ENCODE results near the gene ATP8B1. TPM values are rescaled to one million over a fixed set of nuclear protein-coding genes. Genes with fewer than 3 reads are reported as not detected.

The ATP8B1 gene
- total RNA-seq, 2 donors from 2014 or later: 6.0 to 13.0 TPM

DNA sequence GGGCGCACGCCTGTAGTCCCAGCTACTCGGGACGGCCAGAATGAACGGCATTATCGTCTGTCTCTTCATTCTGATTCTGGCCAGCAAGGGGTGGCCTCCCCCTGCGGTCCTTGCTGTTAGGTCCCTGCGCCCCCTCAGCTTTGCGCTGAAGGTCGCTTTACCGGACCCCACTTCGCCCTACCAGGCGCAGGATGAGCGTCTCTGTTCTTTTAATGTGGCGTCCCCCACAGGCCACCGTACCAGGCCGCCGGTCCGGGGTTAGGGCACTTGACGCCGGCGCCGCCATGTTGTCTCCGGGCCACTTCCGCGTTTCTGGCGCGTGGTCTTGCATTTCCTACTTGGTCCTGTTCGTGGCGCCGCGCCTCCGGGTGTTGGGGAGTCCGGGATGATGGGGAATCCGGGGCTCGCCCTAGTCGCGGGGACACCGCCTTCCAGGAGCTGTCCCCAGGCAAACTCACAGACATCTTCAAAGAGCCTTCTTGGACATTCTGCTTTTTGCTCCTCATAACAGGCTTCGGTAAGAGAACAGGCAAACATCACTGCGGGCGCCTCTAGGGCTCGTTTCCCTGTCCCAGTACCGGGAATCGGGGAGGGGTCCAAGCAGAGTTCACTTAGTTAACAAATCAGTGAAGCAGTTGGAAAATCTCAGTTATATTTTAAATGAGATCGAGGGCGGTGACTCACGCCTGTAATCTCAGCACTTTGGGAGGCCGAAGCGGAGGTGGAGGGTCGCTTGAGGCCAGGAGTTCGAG lies 172.9 kb downstream of the ATP8B1 start:
- DNase-seq (ENCODE audit: low spot score): peak; percentile 99
- H3K4me1 ChIP-seq: peaks cover 0 to 18% of the 10 kb centered on the region in 2 donors
- TF ChIP-seq, protein P1, sequence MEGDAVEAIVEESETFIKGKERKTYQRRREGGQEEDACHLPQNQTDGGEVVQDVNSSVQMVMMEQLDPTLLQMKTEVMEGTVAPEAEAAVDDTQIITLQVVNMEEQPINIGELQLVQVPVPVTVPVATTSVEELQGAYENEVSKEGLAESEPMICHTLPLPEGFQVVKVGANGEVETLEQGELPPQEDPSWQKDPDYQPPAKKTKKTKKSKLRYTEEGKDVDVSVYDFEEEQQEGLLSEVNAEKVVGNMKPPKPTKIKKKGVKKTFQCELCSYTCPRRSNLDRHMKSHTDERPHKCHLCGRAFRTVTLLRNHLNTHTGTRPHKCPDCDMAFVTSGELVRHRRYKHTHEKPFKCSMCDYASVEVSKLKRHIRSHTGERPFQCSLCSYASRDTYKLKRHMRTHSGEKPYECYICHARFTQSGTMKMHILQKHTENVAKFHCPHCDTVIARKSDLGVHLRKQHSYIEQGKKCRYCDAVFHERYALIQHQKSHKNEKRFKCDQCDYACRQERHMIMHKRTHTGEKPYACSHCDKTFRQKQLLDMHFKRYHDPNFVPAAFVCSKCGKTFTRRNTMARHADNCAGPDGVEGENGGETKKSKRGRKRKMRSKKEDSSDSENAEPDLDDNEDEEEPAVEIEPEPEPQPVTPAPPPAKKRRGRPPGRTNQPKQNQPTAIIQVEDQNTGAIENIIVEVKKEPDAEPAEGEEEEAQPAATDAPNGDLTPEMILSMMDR (IDR thresholded peaks at IDR 0.05): peak; percentile 63 to 81
- H3K27me3 ChIP-seq: no peaks in the 10 kb centered on the region
- H3K4me3 ChIP-seq: peak overlapping the region; percentile 58 to 68
- no peaks in the 10 kb centered on the region for H3K36me3 ChIP-seq
- H3K27ac ChIP-seq: peak overlapping the region; percentile 79 to 81
- no peaks in the 10 kb centered on the region for H3K9me3 ChIP-seq

DNA sequence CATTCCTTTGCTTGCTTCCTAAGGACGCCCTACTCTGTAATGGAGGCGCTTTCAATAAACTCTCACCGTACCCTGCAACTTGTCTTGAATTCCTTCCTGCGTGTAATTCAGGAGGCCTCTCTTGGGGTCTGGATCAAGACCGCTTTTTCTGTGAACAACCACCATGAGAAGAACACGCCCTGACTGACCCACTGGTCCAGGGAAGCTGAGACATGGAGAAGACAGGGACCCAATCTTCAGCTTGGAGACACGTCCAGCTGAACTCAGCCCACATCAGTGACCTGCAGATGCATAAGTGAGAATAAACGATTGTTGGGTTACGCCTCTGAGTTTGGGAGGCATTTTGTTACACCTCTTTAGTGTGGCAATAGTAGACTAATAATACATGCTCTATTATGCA lies 173.7 kb downstream of the ATP8B1 start:
- peaks cover 0 to 18% of the 10 kb centered on the region in 2 donors for H3K4me1 ChIP-seq
- peak overlapping the region in 1 of 2 donors; percentile 68 for H3K4me3 ChIP-seq
- peak overlapping the region in 1 of 2 donors; percentile 81 for H3K27ac ChIP-seq
- no peak for DNase-seq (ENCODE audit: low spot score)
- no peaks in the 10 kb centered on the region for H3K27me3 ChIP-seq
- H3K36me3 ChIP-seq: no peaks in the 10 kb centered on the region
- TF ChIP-seq, protein P1 (IDR thresholded peaks at IDR 0.05): no peak
- no peaks in the 10 kb centered on the region for H3K9me3 ChIP-seq

DNA sequence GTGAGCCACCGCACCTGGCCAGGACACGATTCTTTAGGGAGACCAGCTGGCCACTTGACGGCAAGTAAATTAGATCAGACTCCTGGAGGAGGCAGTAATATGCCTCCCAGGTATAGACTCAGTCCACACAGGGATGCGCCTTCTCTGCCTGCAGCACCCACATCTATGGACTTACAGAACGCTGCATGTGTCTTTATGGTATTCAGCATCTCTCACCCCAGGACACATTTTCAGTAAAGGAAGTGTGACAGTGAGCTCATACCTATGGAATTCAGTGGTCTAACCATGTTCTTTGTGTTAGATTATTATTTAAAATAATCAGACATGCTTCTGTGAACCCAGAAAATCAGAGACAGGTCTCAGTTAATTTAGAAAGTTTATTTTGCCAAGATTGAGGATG lies 175.6 kb downstream of the ATP8B1 start:
- H3K9me3 ChIP-seq: no peaks in the 10 kb centered on the region
- peaks cover 0 to 18% of the 10 kb centered on the region in 2 donors for H3K4me1 ChIP-seq
- H3K4me3 ChIP-seq: no peak overlapping the region
- no peaks in the 10 kb centered on the region for H3K36me3 ChIP-seq
- no peaks in the 10 kb centered on the region for H3K27me3 ChIP-seq
- DNase-seq (ENCODE audit: low spot score): no peak
- H3K27ac ChIP-seq: no peak overlapping the region
- TF ChIP-seq, protein P1 (IDR thresholded peaks at IDR 0.05): no peak

DNA sequence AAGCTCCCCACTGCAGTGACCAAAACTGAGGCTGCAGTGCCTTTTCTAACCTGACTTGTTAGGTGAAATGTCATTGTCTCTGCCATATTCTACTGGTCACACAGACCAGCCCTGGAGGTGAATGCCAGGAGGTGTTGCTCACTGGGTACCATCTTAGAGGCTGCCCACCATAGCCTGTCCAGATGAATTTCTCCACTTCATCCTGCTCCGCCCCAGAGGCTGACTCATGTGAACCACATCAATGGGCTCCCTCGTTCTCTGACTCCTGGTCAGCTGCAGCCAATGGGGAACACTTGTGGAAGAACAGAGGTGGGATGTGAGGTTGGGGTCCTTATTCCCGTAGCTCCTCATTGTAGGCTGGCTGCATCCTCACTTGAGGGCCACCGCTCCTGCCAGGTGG lies 178.1 kb downstream of the ATP8B1 start:
- TF ChIP-seq, protein P1 (IDR thresholded peaks at IDR 0.05): no peak
- Histone ChIP-seq H3K27me3 (no peaks in the 10 kb centered on the region), H3K4me3 (no peak overlapping the region), H3K36me3 (no peaks in the 10 kb centered on the region), H3K27ac (no peak overlapping the region), H3K9me3 (no peaks in the 10 kb centered on the region), H3K4me1 (peaks cover 0 to 15% of the 10 kb centered on the region in 2 donors)
- DNase-seq (ENCODE audit: low spot score): no peak

DNA sequence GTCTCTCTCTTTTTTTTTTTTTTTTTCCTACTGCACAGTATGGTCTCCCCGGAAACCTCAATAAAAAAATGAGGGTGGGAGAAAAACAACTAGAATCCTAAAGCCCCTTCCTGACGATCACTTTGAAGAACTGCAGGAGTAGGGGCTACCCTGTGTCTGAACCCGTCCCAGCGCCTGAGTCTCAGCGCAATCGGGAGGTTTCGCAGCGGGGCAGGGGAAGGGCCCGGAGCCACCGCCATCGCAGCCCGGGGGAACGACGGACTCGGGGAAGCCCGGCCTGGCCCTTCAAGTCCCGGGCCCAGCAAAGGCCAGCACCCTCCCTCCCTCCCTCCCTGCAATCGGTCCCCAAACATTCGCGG lies 181.9 kb downstream of the ATP8B1 start:
- H3K27ac ChIP-seq: peak overlapping the region; percentile 90 to 93
- peaks cover 18% of the 10 kb centered on the region for H3K36me3 ChIP-seq
- DNase-seq (ENCODE audit: low spot score): no peak
- H3K4me1 ChIP-seq: peaks cover 0 to 19% of the 10 kb centered on the region in 2 donors
- peak overlapping the region; percentile 91 to 96 for H3K4me3 ChIP-seq
- no peaks in the 10 kb centered on the region for H3K9me3 ChIP-seq
- TF ChIP-seq, protein P1 (IDR thresholded peaks at IDR 0.05): no peak
- no peaks in the 10 kb centered on the region for H3K27me3 ChIP-seq

DNA sequence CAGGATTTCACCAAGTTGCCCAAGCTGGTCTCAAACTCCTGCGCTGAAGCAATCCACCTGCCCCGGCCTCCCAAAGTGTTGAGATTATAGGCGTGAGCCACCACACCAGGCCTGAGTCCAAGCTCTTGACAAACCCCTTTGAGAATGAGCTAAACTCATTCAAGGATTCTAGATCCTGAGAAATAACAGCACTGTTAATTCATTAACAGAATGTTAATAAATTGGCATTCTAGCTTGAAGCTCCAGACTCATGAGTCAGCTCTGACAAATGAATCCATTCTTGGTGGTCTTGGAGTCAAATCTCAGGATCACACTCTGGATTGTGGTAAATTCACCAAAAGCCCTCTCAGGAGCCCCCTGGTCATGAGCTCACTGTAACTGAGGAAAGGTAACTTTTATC lies 183.2 kb downstream of the ATP8B1 start:
- DNase-seq (ENCODE audit: low spot score): no peak
- Histone ChIP-seq H3K27me3 (no peaks in the 10 kb centered on the region), H3K27ac (no peak overlapping the region), H3K4me1 (peaks cover 0 to 19% of the 10 kb centered on the region in 2 donors), H3K4me3 (no peak overlapping the region), H3K9me3 (no peaks in the 10 kb centered on the region), H3K36me3 (peaks cover 30% of the 10 kb centered on the region)
- TF ChIP-seq, protein P1 (IDR thresholded peaks at IDR 0.05): no peak
